Thoracic aorta (tissue), 2 donors: Measurements from ENCODE around the gene SULT1E1. TPM values are rescaled to one million over a fixed set of nuclear protein-coding genes. Genes with fewer than 3 reads are reported as not detected.

ENCODE experiments used
- ATAC-seq: fragments of 150-250 bp; one replicate; pipeline ENCODE4 v1.8.0; 2017; ENCODE audit warnings: low read depth; ENCODE audit not compliant: insufficient number of reproducible peaks, low FRiP score
- DNase-seq: peaks from one replicate; pipeline ENCODE4 v3.0.0-alpha.2; 2020; ENCODE audit warnings: low spot score
- H3K27ac ChIP-seq, 2 donors: fragments of 200-600 bp; sonication (generic); 1 replicate in 1 of 2; 2 replicates in 1 of 2; pipeline ENCODE4 v1.5.1; 2016; ENCODE audit warnings: mild to moderate bottlenecking in 2 of 2, moderate library complexity in 2 of 2
- H3K27me3 ChIP-seq: fragments of 200-600 bp; sonication (generic); replicated peaks from 2 replicates; pipeline ENCODE4 v1.6.0; 2016; ENCODE audit warnings: mild to moderate bottlenecking; ENCODE audit not compliant: insufficient read depth
- H3K36me3 ChIP-seq: fragments of 200-600 bp; sonication (generic); one replicate; pipeline ENCODE4 v1.5.1; 2016
- H3K4me1 ChIP-seq, 2 donors: fragments of 200-600 bp; sonication (generic); 1 replicate in 1 of 2; 2 replicates in 1 of 2; pipeline versions ENCODE4 v1.5.1 to v1.6.0; 2016; ENCODE audit warnings: low read depth in 2 of 2, mild to moderate bottlenecking in 1 of 2; ENCODE audit not compliant: control insufficient read depth in 1 of 2
- H3K4me3 ChIP-seq: fragments of 200-600 bp; sonication (generic); 2 replicates; pipeline ENCODE4 v1.5.1; 2016; ENCODE audit warnings: mild to moderate bottlenecking
- H3K9me3 ChIP-seq: fragments of 200-600 bp; sonication (generic); 2 replicates; pipeline ENCODE4 v1.5.1; 2016
- total RNA-seq, 2 donors: library from RNA; depleted of rRNA; stranded (reverse); fragments of >200 nt; gene quantifications; one replicate each; pipeline versions ENCODE4 v1.1.0 to v1.2.3, GENCODE V29; 2016
- TF ChIP-seq, protein P1 (sequence below): fragments of 200-600 bp; sonication (generic); IDR thresholded peaks from one replicate; pipeline ENCODE4 v1.5.1; 2019; ENCODE audit warnings: antibody characterized with exemption

The SULT1E1 gene
- total RNA-seq, 2 donors from 2014 or later: 0.54 TPM; not detected in 1

DNA sequence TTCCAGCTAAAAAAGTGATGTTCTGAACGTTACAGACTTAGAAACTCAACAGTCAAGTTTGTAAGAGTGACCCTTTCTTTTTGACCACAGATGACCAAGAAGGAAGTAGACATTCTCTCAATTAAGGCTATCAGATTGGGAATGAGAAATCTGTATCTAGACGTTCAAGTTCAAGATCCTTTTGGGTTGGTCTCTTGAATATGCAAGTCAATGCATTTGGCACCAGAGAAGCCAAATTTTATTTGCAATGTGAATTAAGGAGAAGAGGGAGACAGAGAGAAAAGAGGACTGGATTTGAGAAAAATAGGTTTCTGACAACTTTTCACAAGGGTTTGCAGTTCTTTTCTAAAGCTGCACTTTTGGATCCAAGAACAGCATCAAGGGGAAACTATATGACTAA is 17.5 kb upstream of the SULT1E1 start:
- Histone ChIP-seq H3K9me3 (no peaks in the 10 kb centered on the region), H3K4me3 (no peak overlapping the region), H3K27me3 (no peaks in the 10 kb centered on the region), H3K27ac (no peak overlapping the region), H3K36me3 (no peaks in the 10 kb centered on the region), H3K4me1 (no peaks in the 10 kb centered on the region)
- ATAC-seq (no peak), DNase-seq (no peak)
- TF ChIP-seq, protein P1, sequence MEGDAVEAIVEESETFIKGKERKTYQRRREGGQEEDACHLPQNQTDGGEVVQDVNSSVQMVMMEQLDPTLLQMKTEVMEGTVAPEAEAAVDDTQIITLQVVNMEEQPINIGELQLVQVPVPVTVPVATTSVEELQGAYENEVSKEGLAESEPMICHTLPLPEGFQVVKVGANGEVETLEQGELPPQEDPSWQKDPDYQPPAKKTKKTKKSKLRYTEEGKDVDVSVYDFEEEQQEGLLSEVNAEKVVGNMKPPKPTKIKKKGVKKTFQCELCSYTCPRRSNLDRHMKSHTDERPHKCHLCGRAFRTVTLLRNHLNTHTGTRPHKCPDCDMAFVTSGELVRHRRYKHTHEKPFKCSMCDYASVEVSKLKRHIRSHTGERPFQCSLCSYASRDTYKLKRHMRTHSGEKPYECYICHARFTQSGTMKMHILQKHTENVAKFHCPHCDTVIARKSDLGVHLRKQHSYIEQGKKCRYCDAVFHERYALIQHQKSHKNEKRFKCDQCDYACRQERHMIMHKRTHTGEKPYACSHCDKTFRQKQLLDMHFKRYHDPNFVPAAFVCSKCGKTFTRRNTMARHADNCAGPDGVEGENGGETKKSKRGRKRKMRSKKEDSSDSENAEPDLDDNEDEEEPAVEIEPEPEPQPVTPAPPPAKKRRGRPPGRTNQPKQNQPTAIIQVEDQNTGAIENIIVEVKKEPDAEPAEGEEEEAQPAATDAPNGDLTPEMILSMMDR: no peak

DNA sequence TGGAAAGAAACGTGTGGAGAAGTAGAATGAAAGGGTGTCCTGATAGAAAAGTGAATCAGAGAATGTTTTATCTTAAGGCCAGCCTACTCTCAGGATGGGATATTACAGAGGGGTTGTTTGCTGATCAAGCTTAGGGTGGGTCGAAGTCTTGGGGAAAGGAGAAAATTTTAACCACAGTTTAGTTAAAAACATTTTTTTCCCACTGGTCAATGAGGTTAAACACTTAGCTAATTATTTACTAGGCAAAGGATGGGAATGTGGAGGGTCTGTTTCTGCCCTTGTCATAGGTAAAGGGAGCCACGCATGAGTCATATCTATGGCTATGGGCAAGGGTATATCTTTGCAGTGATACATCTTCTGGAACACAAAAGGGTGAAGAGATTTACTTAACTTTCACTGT is 16.1 kb upstream of the SULT1E1 start:
- H3K4me1 ChIP-seq: no peaks in the 10 kb centered on the region
- DNase-seq: no peak
- no peaks in the 10 kb centered on the region for H3K9me3 ChIP-seq
- TF ChIP-seq, protein P1: no peak
- H3K4me3 ChIP-seq: no peak overlapping the region
- H3K36me3 ChIP-seq: no peaks in the 10 kb centered on the region
- ATAC-seq: no peak
- no peak overlapping the region for H3K27ac ChIP-seq
- no peaks in the 10 kb centered on the region for H3K27me3 ChIP-seq

DNA sequence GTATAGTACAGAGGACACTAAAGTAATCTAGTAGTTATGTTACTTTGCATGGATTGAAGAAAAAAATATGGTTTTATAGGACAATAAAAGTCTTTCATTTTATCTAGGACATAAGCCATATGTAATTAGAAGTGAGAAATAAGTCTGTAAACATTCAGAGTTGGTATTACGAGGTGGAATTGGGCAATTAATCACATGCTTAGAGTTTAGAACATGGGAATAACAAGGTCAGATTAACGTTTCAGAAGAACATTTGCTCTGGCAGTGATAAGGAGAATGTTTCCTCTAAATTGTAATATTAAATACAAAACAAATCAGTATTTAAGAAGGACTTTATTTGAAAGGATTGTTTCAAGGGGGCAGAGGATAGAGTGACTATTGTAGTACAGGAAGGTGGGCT is 15.6 kb upstream of the SULT1E1 start:
- H3K4me3 ChIP-seq: no peak overlapping the region
- H3K27me3 ChIP-seq: no peaks in the 10 kb centered on the region
- ATAC-seq: no peak
- no peaks in the 10 kb centered on the region for H3K4me1 ChIP-seq
- no peak overlapping the region for H3K27ac ChIP-seq
- no peak for DNase-seq
- H3K36me3 ChIP-seq: no peaks in the 10 kb centered on the region
- no peaks in the 10 kb centered on the region for H3K9me3 ChIP-seq
- TF ChIP-seq, protein P1: no peak

DNA sequence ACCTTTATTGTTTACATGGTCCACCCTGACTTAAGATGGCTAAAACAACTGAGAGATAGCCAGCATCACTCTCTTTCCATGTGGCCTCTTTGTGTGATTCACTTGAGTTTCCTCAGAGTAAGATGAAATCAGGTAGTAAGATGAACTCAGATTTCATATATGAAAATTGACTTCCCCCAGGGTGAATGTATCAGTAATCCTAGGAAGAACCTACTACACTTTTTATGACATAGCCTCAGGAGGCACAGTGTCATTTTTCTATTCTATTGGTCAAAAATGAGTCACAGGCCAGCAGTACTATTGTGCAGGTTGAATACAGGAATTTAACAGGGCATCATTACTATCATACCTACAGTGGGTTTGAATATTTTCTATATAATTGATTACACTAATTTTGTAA is 14.6 kb upstream of the SULT1E1 start:
- H3K27ac ChIP-seq: no peak overlapping the region
- DNase-seq: no peak
- no peaks in the 10 kb centered on the region for H3K9me3 ChIP-seq
- no peaks in the 10 kb centered on the region for H3K4me1 ChIP-seq
- no peak overlapping the region for H3K4me3 ChIP-seq
- ATAC-seq: no peak
- no peaks in the 10 kb centered on the region for H3K27me3 ChIP-seq
- TF ChIP-seq, protein P1: no peak
- H3K36me3 ChIP-seq: no peaks in the 10 kb centered on the region

DNA sequence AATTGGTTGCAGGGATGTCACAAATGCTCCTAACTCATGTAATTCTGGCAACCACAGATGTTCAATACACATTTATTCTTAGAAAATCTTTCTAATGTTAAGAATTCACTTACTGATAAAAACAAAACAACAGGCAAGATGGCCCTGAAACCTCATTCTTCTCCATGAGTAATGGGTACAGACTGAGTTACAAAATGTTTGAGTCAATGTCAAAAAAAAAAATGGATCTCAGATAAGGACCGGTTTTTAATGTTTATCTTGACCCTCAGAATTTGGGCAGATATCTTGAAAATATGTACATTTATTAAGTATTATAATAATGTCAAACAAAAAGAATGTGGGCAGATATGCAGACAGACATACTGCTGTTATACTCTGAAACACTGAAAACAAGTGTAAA is 1.8 kb upstream of the SULT1E1 start:
- Histone ChIP-seq H3K4me3 (no peak overlapping the region), H3K27ac (no peak overlapping the region), H3K9me3 (no peaks in the 10 kb centered on the region), H3K4me1 (no peaks in the 10 kb centered on the region), H3K36me3 (no peaks in the 10 kb centered on the region), H3K27me3 (no peaks in the 10 kb centered on the region)
- ATAC-seq (no peak), DNase-seq (no peak)
- TF ChIP-seq, protein P1: no peak
